ENCODE data around the gene AGAP6.
"Not testable (repeated sequence)": the region's sequence is repeated elsewhere in the genome, so short reads cannot be mapped to it uniquely, and the experiment has no call there.

DNA sequence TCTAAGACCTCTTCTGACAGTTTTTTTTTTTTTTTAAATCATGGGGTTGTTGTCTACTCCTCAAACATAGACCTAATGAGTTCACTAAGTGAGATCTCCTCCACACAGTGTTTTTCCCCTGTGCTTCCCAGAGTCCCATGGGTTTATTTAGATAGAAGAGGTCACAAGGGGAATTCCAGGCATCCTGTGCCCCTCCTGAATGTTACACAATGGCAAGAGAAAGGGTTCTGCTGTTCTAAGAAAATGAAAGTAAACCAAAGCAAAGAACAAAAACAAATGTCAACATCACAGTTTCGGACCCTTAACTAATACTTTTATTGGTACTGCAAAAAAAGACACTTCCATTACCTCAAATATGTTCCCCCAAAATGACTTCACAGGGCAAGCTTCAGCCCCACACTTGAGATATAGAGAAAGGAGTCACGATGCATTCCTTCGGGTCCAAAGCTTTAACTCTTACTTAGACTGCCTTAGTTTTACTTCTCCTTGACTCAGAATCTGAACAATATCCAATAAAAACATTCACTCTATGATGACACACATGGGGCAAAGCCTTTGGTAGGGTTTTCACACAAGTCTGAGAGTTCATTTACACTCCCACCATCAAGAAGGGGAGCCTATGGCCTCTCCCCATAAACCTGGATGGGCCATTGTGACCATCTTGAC is 63.9 kb downstream of the AGAP6 start:
- TF ChIP-seq KDM5A (IDR thresholded peaks at IDR 0.05); ZNF302 (CRISPR knock-in tag; IDR thresholded peaks at IDR 0.05); PHF8 (IDR thresholded peaks at IDR 0.05; ENCODE audit: borderline replicate concordance, low read depth); FOSL2 (IDR thresholded peaks at IDR 0.05); FOSL2 (CRISPR knock-in tag; IDR thresholded peaks at IDR 0.05); CHD4 (IDR thresholded peaks at IDR 0.05; ENCODE audit: borderline replicate concordance): not testable (repeated sequence)
- TF ChIP-seq, protein P1, sequence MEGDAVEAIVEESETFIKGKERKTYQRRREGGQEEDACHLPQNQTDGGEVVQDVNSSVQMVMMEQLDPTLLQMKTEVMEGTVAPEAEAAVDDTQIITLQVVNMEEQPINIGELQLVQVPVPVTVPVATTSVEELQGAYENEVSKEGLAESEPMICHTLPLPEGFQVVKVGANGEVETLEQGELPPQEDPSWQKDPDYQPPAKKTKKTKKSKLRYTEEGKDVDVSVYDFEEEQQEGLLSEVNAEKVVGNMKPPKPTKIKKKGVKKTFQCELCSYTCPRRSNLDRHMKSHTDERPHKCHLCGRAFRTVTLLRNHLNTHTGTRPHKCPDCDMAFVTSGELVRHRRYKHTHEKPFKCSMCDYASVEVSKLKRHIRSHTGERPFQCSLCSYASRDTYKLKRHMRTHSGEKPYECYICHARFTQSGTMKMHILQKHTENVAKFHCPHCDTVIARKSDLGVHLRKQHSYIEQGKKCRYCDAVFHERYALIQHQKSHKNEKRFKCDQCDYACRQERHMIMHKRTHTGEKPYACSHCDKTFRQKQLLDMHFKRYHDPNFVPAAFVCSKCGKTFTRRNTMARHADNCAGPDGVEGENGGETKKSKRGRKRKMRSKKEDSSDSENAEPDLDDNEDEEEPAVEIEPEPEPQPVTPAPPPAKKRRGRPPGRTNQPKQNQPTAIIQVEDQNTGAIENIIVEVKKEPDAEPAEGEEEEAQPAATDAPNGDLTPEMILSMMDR (IDR thresholded peaks at IDR 0.05) = not testable (repeated sequence)
- TF ChIP-seq, protein P2, sequence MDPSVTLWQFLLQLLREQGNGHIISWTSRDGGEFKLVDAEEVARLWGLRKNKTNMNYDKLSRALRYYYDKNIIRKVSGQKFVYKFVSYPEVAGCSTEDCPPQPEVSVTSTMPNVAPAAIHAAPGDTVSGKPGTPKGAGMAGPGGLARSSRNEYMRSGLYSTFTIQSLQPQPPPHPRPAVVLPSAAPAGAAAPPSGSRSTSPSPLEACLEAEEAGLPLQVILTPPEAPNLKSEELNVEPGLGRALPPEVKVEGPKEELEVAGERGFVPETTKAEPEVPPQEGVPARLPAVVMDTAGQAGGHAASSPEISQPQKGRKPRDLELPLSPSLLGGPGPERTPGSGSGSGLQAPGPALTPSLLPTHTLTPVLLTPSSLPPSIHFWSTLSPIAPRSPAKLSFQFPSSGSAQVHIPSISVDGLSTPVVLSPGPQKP (IDR thresholded peaks at IDR 0.05; ENCODE audit: low read depth, low read length) = not testable (repeated sequence)

Measured in A549 (cell line).